Panc1 (cell line): ENCODE results near the gene KRTAP10-7. TPM values are rescaled to one million over a fixed set of nuclear protein-coding genes. Genes with fewer than 3 reads are reported as not detected.

Source experiments
- ATAC-seq: fragments of 200-7000 bp; cut with Tn5 transposase; 2 replicates; pipeline ENCODE4 v1.9.1; 2020; ENCODE audit warnings: mild to moderate bottlenecking, moderate library complexity
- BruUV-seq: library from RNA; stranded (reverse); fragments of 400-500 nt; replicated peaks from 2 replicates; lab custom pipeline; 2021; lab: Mats Ljungman, UMichigan
- CTCF ChIA-PET: fragments of 300-600 bp; sonication (Branson Sonifier 250); formaldehyde crosslinking; loops from one replicate; lab custom pipeline; 2022; ENCODE audit warnings: antibody characterized with exemption; lab: Charles Lee
- POLR2A ChIA-PET: fragments of 300-600 bp; sonication (Branson Sonifier 250); formaldehyde crosslinking; loops from one replicate; lab custom pipeline; 2022; ENCODE audit warnings: antibody characterized with exemption; lab: Charles Lee
- DNase-seq: peaks from one replicate; pipeline ENCODE4 v3.0.0-alpha.2; 2010; ENCODE audit warnings: low read depth, low spot score
- H3K27ac ChIP-seq: 2 replicates; pipeline ENCODE4 v1.5.1; 2011; ENCODE audit warnings: mild to moderate bottlenecking, low read length, inconsistent platforms
- H3K27me3 ChIP-seq: fragments of 200-500 bp; sonication (Bioruptor generic); 2 replicates; pipeline ENCODE4 v1.6.0; 2014; ENCODE audit warnings: low read length, inconsistent platforms; ENCODE audit not compliant: control insufficient read depth, insufficient read depth
- H3K36me3 ChIP-seq: fragments of 200-500 bp; sonication (Bioruptor generic); 2 replicates; pipeline ENCODE4 v1.5.1; 2014; ENCODE audit warnings: inconsistent platforms, mild to moderate bottlenecking, low read length, moderate library complexity; ENCODE audit not compliant: control insufficient read depth, insufficient read depth
- H3K4me1 ChIP-seq: 2 replicates; pipeline ENCODE4 v1.5.1; 2011; ENCODE audit warnings: inconsistent platforms, mild to moderate bottlenecking, low read length, moderate library complexity; ENCODE audit not compliant: control insufficient read depth, insufficient read depth
- H3K4me3 ChIP-seq, 2 experiments: 2 replicates each; pipeline ENCODE4 v1.5.1; 2011 to 2012; ENCODE audit warnings: low read depth in 2 of 2, low read length in 2 of 2, mild to moderate bottlenecking in 2 of 2, inconsistent platforms in 1 of 2, moderate library complexity in 1 of 2
- H3K9me3 ChIP-seq: fragments of 200-500 bp; sonication (Bioruptor generic); 2 replicates; pipeline ENCODE4 v1.5.1; 2014; ENCODE audit warnings: low read depth, mild to moderate bottlenecking, inconsistent platforms, low read length, moderate library complexity; ENCODE audit not compliant: control insufficient read depth, insufficient read depth
- POLR2AphosphoS5 ChIP-seq: IDR thresholded peaks from 2 replicates; pipeline ENCODE4 v1.6.1; 2012; ENCODE audit warnings: mild to moderate bottlenecking, low read depth, low read length, moderate library complexity
- SIN3A ChIP-seq: IDR thresholded peaks from 2 replicates; pipeline ENCODE4 v1.6.1; 2012; ENCODE audit warnings: low read depth, mild to moderate bottlenecking, low read length, moderate library complexity, borderline replicate concordance; ENCODE audit not compliant: insufficient read depth
- TCF7L2 ChIP-seq: IDR thresholded peaks from 2 replicates; pipeline ENCODE4 v1.6.1; 2011; ENCODE audit warnings: mild to moderate bottlenecking, low read depth, low read length, inconsistent platforms
- in situ Hi-C: cut with HindIII; loops from 2 replicates; pipeline ENCODE4 v1.10.0; 2016; ENCODE audit warnings: low sequenced_read_pairs, low pct_unique_long_range_greater_than_20kb
- intact Hi-C: fragments of 100-400 bp; cut with micrococcal nuclease; formaldehyde crosslinking; loops from one replicate; pipeline ENCODE4 v1.10.0; 2022; ENCODE audit not compliant: unreplicated experiment
- total RNA-seq: library from RNA; stranded (reverse); gene quantifications from one replicate; pipeline ENCODE4 v1.2.1, GENCODE V29; 2021; ENCODE audit not compliant: unreplicated experiment
- TF ChIP-seq, protein P1 (sequence below): fragments of 450-650 bp; IDR thresholded peaks from 2 replicates; pipeline ENCODE4 v1.5.1; 2017; ENCODE audit warnings: mild to moderate bottlenecking
- TF ChIP-seq, protein P2 (sequence below), 2 experiments: IDR thresholded peaks; 2 replicates each; pipeline ENCODE4 v1.6.1; 2011 to 2012; ENCODE audit warnings: low read depth in 2 of 2, control low read depth in 1 of 2, low read length in 1 of 2, mild to moderate bottlenecking in 1 of 2, moderate library complexity in 1 of 2; ENCODE audit not compliant: insufficient read depth in 1 of 2

The KRTAP10-7 gene
- total RNA-seq, 1 experiment from 2014 or later, result not detected

- Histone ChIP-seq H3K9me3 (peaks cover 7% of the 10 kb centered on the region; the same call in 1 of the 2 replicates), H3K36me3 (no peaks in the 10 kb centered on the region), H3K4me1 (no peaks in the 10 kb centered on the region), H3K27ac (no peak overlapping the region), H3K27me3 (no peaks in the 10 kb centered on the region), H3K4me3 (no peak overlapping the region)
- ATAC-seq (no peak), DNase-seq (no peak)
- in situ Hi-C loops, result no loop called here
- TF ChIP-seq POLR2AphosphoS5, result no peak
- TF ChIP-seq TCF7L2, result no peak
- TF ChIP-seq, protein P1, sequence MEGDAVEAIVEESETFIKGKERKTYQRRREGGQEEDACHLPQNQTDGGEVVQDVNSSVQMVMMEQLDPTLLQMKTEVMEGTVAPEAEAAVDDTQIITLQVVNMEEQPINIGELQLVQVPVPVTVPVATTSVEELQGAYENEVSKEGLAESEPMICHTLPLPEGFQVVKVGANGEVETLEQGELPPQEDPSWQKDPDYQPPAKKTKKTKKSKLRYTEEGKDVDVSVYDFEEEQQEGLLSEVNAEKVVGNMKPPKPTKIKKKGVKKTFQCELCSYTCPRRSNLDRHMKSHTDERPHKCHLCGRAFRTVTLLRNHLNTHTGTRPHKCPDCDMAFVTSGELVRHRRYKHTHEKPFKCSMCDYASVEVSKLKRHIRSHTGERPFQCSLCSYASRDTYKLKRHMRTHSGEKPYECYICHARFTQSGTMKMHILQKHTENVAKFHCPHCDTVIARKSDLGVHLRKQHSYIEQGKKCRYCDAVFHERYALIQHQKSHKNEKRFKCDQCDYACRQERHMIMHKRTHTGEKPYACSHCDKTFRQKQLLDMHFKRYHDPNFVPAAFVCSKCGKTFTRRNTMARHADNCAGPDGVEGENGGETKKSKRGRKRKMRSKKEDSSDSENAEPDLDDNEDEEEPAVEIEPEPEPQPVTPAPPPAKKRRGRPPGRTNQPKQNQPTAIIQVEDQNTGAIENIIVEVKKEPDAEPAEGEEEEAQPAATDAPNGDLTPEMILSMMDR, result no peak
- no peak for TF ChIP-seq SIN3A
- TF ChIP-seq, protein P2, sequence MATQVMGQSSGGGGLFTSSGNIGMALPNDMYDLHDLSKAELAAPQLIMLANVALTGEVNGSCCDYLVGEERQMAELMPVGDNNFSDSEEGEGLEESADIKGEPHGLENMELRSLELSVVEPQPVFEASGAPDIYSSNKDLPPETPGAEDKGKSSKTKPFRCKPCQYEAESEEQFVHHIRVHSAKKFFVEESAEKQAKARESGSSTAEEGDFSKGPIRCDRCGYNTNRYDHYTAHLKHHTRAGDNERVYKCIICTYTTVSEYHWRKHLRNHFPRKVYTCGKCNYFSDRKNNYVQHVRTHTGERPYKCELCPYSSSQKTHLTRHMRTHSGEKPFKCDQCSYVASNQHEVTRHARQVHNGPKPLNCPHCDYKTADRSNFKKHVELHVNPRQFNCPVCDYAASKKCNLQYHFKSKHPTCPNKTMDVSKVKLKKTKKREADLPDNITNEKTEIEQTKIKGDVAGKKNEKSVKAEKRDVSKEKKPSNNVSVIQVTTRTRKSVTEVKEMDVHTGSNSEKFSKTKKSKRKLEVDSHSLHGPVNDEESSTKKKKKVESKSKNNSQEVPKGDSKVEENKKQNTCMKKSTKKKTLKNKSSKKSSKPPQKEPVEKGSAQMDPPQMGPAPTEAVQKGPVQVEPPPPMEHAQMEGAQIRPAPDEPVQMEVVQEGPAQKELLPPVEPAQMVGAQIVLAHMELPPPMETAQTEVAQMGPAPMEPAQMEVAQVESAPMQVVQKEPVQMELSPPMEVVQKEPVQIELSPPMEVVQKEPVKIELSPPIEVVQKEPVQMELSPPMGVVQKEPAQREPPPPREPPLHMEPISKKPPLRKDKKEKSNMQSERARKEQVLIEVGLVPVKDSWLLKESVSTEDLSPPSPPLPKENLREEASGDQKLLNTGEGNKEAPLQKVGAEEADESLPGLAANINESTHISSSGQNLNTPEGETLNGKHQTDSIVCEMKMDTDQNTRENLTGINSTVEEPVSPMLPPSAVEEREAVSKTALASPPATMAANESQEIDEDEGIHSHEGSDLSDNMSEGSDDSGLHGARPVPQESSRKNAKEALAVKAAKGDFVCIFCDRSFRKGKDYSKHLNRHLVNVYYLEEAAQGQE (IDR thresholded peaks at IDR 0.05; ENCODE audit: insufficient read depth in 1 of 2, low read depth in 2 of 2, low read length in 1 of 2), result no peak
- POLR2A ChIA-PET, result no interaction called here
- no TSS peak for BruUV-seq
- CTCF ChIA-PET, result no interaction called here
- intact Hi-C loops, result no loop called here
Observed at GRCh38 chr21:44625756-44626155, 25.4 kb downstream of the KRTAP10-7 start.

GRCh38 chr21:44626262-44626661, 25.9 kb downstream of the KRTAP10-7 start:
- TF ChIP-seq TCF7L2, result no peak
- TF ChIP-seq POLR2AphosphoS5, result no peak
- TF ChIP-seq SIN3A, result no peak
- TF ChIP-seq, protein P1, result no peak
- TF ChIP-seq, protein P2 (IDR thresholded peaks at IDR 0.05; ENCODE audit: insufficient read depth in 1 of 2, low read depth in 2 of 2, low read length in 1 of 2), result no peak
- CTCF ChIA-PET, result no interaction called here
- DNase-seq, result no peak
- Histone ChIP-seq H3K36me3 (no peaks in the 10 kb centered on the region), H3K4me1 (no peaks in the 10 kb centered on the region), H3K27me3 (no peaks in the 10 kb centered on the region), H3K9me3 (peaks cover 7% of the 10 kb centered on the region; the same call in 1 of the 2 replicates), H3K27ac (no peak overlapping the region), H3K4me3 (no peak overlapping the region)
- BruUV-seq, result no TSS peak
- no peak for ATAC-seq
- in situ Hi-C loops (no loop called here), intact Hi-C loops (no loop called here)
- POLR2A ChIA-PET, result no interaction called here
